H1 (cell line): ENCODE data around the gene ENPP4. TPM values are rescaled to one million over a fixed set of nuclear protein-coding genes. Genes with fewer than 3 reads are reported as not detected.

ENCODE experiments used
- CTCF ChIA-PET: fragments of 300-600 bp; sonication (Branson Sonifier 250); formaldehyde crosslinking; loops from one replicate; lab custom pipeline; 2021; ENCODE audit not compliant: partially characterized antibody; lab: Charles Lee
- POLR2A ChIA-PET: fragments of 300-600 bp; sonication (Branson Sonifier 250); formaldehyde crosslinking; loops from one replicate; lab custom pipeline; 2021; ENCODE audit warnings: inconsistent platforms; ENCODE audit not compliant: partially characterized antibody; lab: Charles Lee
- DNase-seq, 2 experiments: peaks; one replicate each; pipeline versions ENCODE4 v3.0.0 to v3.0.0-alpha.2; 2010 to 2022; ENCODE audit warnings: low spot score in 2 of 2, low read depth in 1 of 2, mixed read lengths in 1 of 2
- FAIRE-seq: peaks from 2 replicates; lab custom pipeline; 2011; peaks lifted over from hg19 to GRCh38; lab: Jason Lieb, UNC
- H2AFZ ChIP-seq: 2 replicates; pipeline ENCODE4 v1.8.1; 2012; ENCODE audit warnings: low read length, inconsistent platforms
- H2AK5ac ChIP-seq: 2 replicates; pipeline ENCODE4 v1.6.1; 2013; ENCODE audit warnings: low read depth, low read length
- H2BK120ac ChIP-seq: replicated peaks from 2 replicates; pipeline ENCODE3; 2013; ENCODE audit warnings: low read depth, low read length, inconsistent platforms
- H2BK12ac ChIP-seq: 2 replicates; pipeline ENCODE4 v1.6.1; 2013; ENCODE audit warnings: low read depth, low read length
- H2BK15ac ChIP-seq: 2 replicates; pipeline ENCODE4 v1.6.1; 2013; ENCODE audit warnings: low read length
- H2BK20ac ChIP-seq: 2 replicates; pipeline ENCODE4 v1.6.1; 2013; ENCODE audit warnings: low read length
- H2BK5ac ChIP-seq: 2 replicates; pipeline ENCODE4 v1.6.1; 2013; ENCODE audit warnings: low read depth, low read length
- H3K14ac ChIP-seq: 2 replicates; pipeline ENCODE4 v1.6.1; 2013; ENCODE audit warnings: inconsistent platforms; ENCODE audit not compliant: insufficient read length
- H3K18ac ChIP-seq: 2 replicates; pipeline ENCODE4 v1.6.1; 2013; ENCODE audit warnings: low read length; ENCODE audit errors: extremely low read depth
- H3K23ac ChIP-seq: 2 replicates; pipeline ENCODE4 v1.6.1; 2013; ENCODE audit warnings: inconsistent platforms; ENCODE audit not compliant: insufficient read length
- H3K23me2 ChIP-seq: 2 replicates; pipeline ENCODE4 v1.6.1; 2013; ENCODE audit warnings: low read depth, low read length
- H3K27ac ChIP-seq: 2 replicates; pipeline ENCODE4 v1.6.1; 2011; ENCODE audit warnings: low read depth, low read length, inconsistent platforms
- H3K27me3 ChIP-seq, 4 experiments: replicated peaks in 1 of 4; 1 replicate in 1 of 4; 2 replicates in 3 of 4; pipeline versions ENCODE4 v1.6.1 to v1.8.1; 2011 to 2013; ENCODE audit warnings: low read length in 3 of 4, mild to moderate bottlenecking in 3 of 4, inconsistent platforms in 2 of 4, mixed read lengths in 2 of 4, moderate library complexity in 1 of 4; ENCODE audit not compliant: control insufficient read depth in 3 of 4, insufficient read depth in 3 of 4; ENCODE audit errors: extremely low read depth in 1 of 4
- H3K36me3 ChIP-seq, 4 experiments: 2 replicates each; pipeline versions ENCODE4 v1.6.1 to v1.8.1; 2011 to 2013; ENCODE audit warnings: mild to moderate bottlenecking in 4 of 4, low read length in 3 of 4, moderate library complexity in 2 of 4, control low read depth in 1 of 4, inconsistent platforms in 1 of 4; ENCODE audit not compliant: insufficient read depth in 4 of 4, control insufficient read depth in 2 of 4
- H3K4ac ChIP-seq: replicated peaks from 2 replicates; pipeline ENCODE3; 2013; ENCODE audit warnings: low read length, low read depth, mixed read lengths, inconsistent platforms; ENCODE audit not compliant: insufficient read length
- H3K4me1 ChIP-seq, 4 experiments: replicated peaks in 1 of 4; 1 replicate in 1 of 4; 2 replicates in 3 of 4; pipeline versions ENCODE4 v1.6.1 to v1.8.1; 2011 to 2013; ENCODE audit warnings: low read length in 3 of 4, inconsistent platforms in 2 of 4, mixed read lengths in 1 of 4; ENCODE audit not compliant: insufficient read depth in 4 of 4, control insufficient read depth in 3 of 4
- H3K4me2 ChIP-seq, 2 experiments: 2 replicates each; pipeline versions ENCODE4 v1.6.1 to v1.8.1; 2011 to 2013; ENCODE audit warnings: low read depth in 2 of 2, low read length in 2 of 2, control low read depth in 1 of 2, inconsistent platforms in 1 of 2, mild to moderate bottlenecking in 1 of 2; ENCODE audit not compliant: insufficient read depth in 1 of 2
- H3K4me3 ChIP-seq, 4 experiments: fragments of 200-600, 300-600 bp in 1 of 4; sonication (generic), shearing (Covaris generic), sonication (Bioruptor Twin) in 1 of 4; 2 replicates each; pipeline versions ENCODE4 v1.5.1 to v1.8.1; 2011 to 2016; ENCODE audit warnings: low read length in 4 of 4, low read depth in 3 of 4, control low read depth in 2 of 4, inconsistent platforms in 2 of 4, mild to moderate bottlenecking in 2 of 4, mixed read lengths in 1 of 4, moderate library complexity in 1 of 4; ENCODE audit not compliant: insufficient read depth in 2 of 4; ENCODE audit errors: extremely low read depth in 1 of 4
- H3K56ac ChIP-seq: replicated peaks from 2 replicates; pipeline ENCODE3; 2013; ENCODE audit warnings: low read depth, mild to moderate bottlenecking, mixed read lengths, low read length, inconsistent platforms; ENCODE audit not compliant: insufficient read length
- H3K79me1 ChIP-seq: 2 replicates; pipeline ENCODE4 v1.6.1; 2013; ENCODE audit warnings: low read depth, low read length, control low read depth
- H3K79me2 ChIP-seq, 2 experiments: 2 replicates each; pipeline versions ENCODE4 v1.6.1 to v1.8.1; 2012 to 2013; ENCODE audit warnings: low read length in 2 of 2, mild to moderate bottlenecking in 2 of 2, inconsistent platforms in 1 of 2; ENCODE audit not compliant: insufficient read depth in 2 of 2, control insufficient read depth in 1 of 2
- H3K9ac ChIP-seq, 4 experiments: replicated peaks in 1 of 4; 1 replicate in 1 of 4; 2 replicates in 3 of 4; pipeline versions ENCODE4 v1.6.1 to v1.8.1; 2011 to 2013; ENCODE audit warnings: low read depth in 3 of 4, low read length in 3 of 4, control low read depth in 2 of 4, mild to moderate bottlenecking in 2 of 4, moderate library complexity in 2 of 4, inconsistent platforms in 1 of 4; ENCODE audit errors: extremely low read depth in 1 of 4
- H3K9me3 ChIP-seq, 2 experiments: 2 replicates each; pipeline versions ENCODE4 v1.6.1 to v1.8.1; 2012 to 2013; ENCODE audit warnings: mild to moderate bottlenecking in 2 of 2, moderate library complexity in 2 of 2, control low read depth in 1 of 2, inconsistent platforms in 1 of 2, low read depth in 1 of 2, low read length in 1 of 2, mixed read lengths in 1 of 2; ENCODE audit not compliant: insufficient read depth in 2 of 2
- H4K20me1 ChIP-seq, 2 experiments: replicated peaks in 1 of 2; 2 replicates each; pipeline versions ENCODE3 to v1.8.1; 2011 to 2013; ENCODE audit warnings: inconsistent platforms in 2 of 2, low read length in 2 of 2, mild to moderate bottlenecking in 1 of 2; ENCODE audit not compliant: insufficient read depth in 2 of 2, control insufficient read depth in 1 of 2
- H4K5ac ChIP-seq: 2 replicates; pipeline ENCODE4 v1.6.1; 2013; ENCODE audit warnings: low read length, low read depth, mixed read lengths, inconsistent platforms; ENCODE audit not compliant: insufficient read length
- H4K8ac ChIP-seq: 2 replicates; pipeline ENCODE4 v1.8.0; 2013; ENCODE audit warnings: mild to moderate bottlenecking, moderate library complexity, low read length, inconsistent platforms; ENCODE audit not compliant: insufficient read depth; ENCODE audit errors: extremely low read depth
- H4K91ac ChIP-seq: replicated peaks from 2 replicates; pipeline ENCODE3; 2013; ENCODE audit warnings: low read length, mixed read lengths, inconsistent platforms; ENCODE audit not compliant: insufficient read length
- BCL11A ChIP-seq, 2 experiments: IDR thresholded peaks; one replicate each; pipeline ENCODE4 v1.6.1; 2011; ENCODE audit warnings: low read depth in 2 of 2, low read length in 2 of 2, mild to moderate bottlenecking in 2 of 2
- CHD1 ChIP-seq: IDR thresholded peaks from 2 replicates; pipeline ENCODE4 v1.6.1; 2012; ENCODE audit warnings: low read depth, low read length, improper control_type of control experiment
- KDM1A ChIP-seq: fragments of 200-600, 300-600 bp; sonication (generic); IDR thresholded peaks from 2 replicates; pipeline ENCODE4 v1.7.1; 2016; ENCODE audit warnings: mild to moderate bottlenecking, low read length, borderline replicate concordance
- polyA plus RNA-seq, 7 experiments: library from polyadenylated mRNA; depleted of rRNA in 3 of 7; stranded (reverse) in 5 of 7; unstranded in 2 of 7; fragments of >200 nt in 5 of 7; fragments of 200-250 nt in 2 of 7; gene quantifications; 1 replicate in 5 of 7; 2 replicates in 1 of 7; 4 replicates in 1 of 7; pipeline versions ENCODE4 v1.2.1 to v1.2.3, GENCODE V29; 2011 to 2013; ENCODE audit warnings: missing spikeins in 2 of 7, mixed read lengths in 2 of 7
- total RNA-seq: library from RNA; stranded (reverse); fragmentation: NEBNext Ultra II Directional; extraction: Animal tissue kit (Norgen Biotek cat#: 25700); gene quantifications from 2 replicates; pipeline ENCODE4 v1.2.1, GENCODE V29; 2021

The ENPP4 gene
- total and polyA plus RNA-seq, 2 of the 8 experiments (the other 6 are each of a cell fraction or from before 2014, with no cell fraction given) = 2.0 to 4.4 TPM

GRCh38 chr6:46097366-46097765, 32.4 kb upstream of the ENPP4 start:
- ChIA-PET CTCF (interaction anchor here (1.3 to 1.6 kb wide), 2 partner anchors 9 to 18 kb away, joined by 3 to 4 read pairs; no protein-coding TSS in a partner anchor), POLR2A (no interaction called here)
- no peak overlapping the region for H2AK5ac ChIP-seq
- peaks cover 8 to 17% of the 10 kb centered on the region in 2 experiments for H3K9me3 ChIP-seq
- no peaks in the 10 kb centered on the region for H3K27me3 ChIP-seq
- no peak overlapping the region for H2BK20ac ChIP-seq
- no peak overlapping the region for H2BK5ac ChIP-seq
- H3K4me3 ChIP-seq = no peak overlapping the region
- no peak overlapping the region for H3K4me2 ChIP-seq
- no peaks in the 10 kb centered on the region for H3K79me1 ChIP-seq
- no peak overlapping the region for H2AFZ ChIP-seq
- H2BK120ac ChIP-seq = no peak overlapping the region
- no peak overlapping the region for H3K9ac ChIP-seq
- H4K5ac ChIP-seq = no peak overlapping the region
- H4K20me1 ChIP-seq = no peaks in the 10 kb centered on the region
- H4K91ac ChIP-seq = no peak overlapping the region
- no peak overlapping the region for H3K56ac ChIP-seq
- no peaks in the 10 kb centered on the region for H3K4me1 ChIP-seq
- no peak overlapping the region for H2BK15ac ChIP-seq
- no peaks in the 10 kb centered on the region; the same call in 1 of the 2 replicates for H3K23me2 ChIP-seq
- H2BK12ac ChIP-seq = no peak overlapping the region
- H3K23ac ChIP-seq = no peak overlapping the region
- H3K18ac ChIP-seq = no peak overlapping the region
- H3K4ac ChIP-seq = no peak overlapping the region
- no peaks in the 10 kb centered on the region; a peak in 1 of 8 replicates for H3K36me3 ChIP-seq
- FAIRE-seq (no peak), DNase-seq (no peak)
- H3K27ac ChIP-seq = no peak overlapping the region
- H4K8ac ChIP-seq = no peak overlapping the region
- H3K14ac ChIP-seq = no peak overlapping the region
- H3K79me2 ChIP-seq = no peaks in the 10 kb centered on the region
- no peak for TF ChIP-seq BCL11A (IDR thresholded peaks at IDR 0.05; ENCODE audit: low read depth in 2 of 2, low read length in 2 of 2)
- no peak for TF ChIP-seq CHD1
- TF ChIP-seq KDM1A = no peak
